Mononuclear cell (primary cell): ENCODE measurements around the gene OR8H2. TPM values are rescaled to one million over a fixed set of nuclear protein-coding genes. Genes with fewer than 3 reads are reported as not detected.
"Not testable (repeated sequence)": the region's sequence is repeated elsewhere in the genome, so short reads cannot be mapped to it uniquely, and the experiment has no call there.

Experiments
- H3K27me3 ChIP-seq: 2 replicates; pipeline ENCODE4 v1.6.0; 2011; ENCODE audit warnings: low read length, control low read depth; ENCODE audit not compliant: insufficient read depth
- H3K4me1 ChIP-seq: 2 replicates; pipeline ENCODE4 v1.5.1; 2011; ENCODE audit warnings: mild to moderate bottlenecking, low read length, control low read depth; ENCODE audit not compliant: insufficient read depth
- H3K4me3 ChIP-seq: 2 replicates; pipeline ENCODE4 v1.5.1; 2011; ENCODE audit warnings: mild to moderate bottlenecking, low read length, moderate library complexity
- H3K9me3 ChIP-seq: 2 replicates; pipeline ENCODE4 v1.5.1; 2011; ENCODE audit warnings: low read depth, mild to moderate bottlenecking, control low read depth, low read length
- total RNA-seq: library from RNA; depleted of rRNA; stranded (reverse); fragments of >200 nt; gene quantifications from one replicate; pipeline ENCODE4 v1.2.3, GENCODE V29; 2012

OR8H2 gene, protein sequence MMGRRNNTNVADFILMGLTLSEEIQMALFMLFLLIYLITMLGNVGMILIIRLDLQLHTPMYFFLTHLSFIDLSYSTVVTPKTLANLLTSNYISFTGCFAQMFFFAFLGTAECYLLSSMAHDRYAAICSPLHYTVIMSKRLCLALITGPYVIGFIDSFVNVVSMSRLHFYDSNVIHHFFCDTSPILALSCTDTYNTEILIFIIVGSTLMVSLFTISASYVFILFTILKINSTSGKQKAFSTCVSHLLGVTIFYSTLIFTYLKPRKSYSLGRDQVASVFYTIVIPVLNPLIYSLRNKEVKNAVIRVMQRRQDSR
- not detected for total RNA-seq

DNA sequence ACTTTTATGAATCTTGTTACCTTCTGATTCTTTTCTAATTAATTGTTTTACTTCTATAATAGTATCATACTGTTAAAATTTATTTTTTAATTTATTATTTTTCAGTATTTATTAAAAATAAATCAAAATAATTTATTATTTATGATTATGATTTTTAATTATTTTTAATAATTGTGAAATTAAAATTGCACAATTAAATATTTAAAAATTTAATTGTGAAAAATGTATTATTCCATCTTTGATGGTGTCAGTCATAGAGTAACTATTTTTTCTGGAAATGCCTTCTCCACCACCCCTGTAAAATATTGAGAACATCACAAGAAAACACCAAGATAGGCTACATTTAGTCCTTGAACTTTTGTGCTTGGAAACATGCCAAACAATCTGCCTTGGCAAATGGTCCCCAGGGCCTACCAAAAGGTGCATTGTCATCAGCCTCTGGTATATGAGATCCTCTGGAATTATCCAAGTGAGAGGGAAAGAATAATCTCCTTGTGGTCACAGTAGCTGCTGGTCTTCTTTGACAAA is at the start of gene OR8H2:
TSS of gene OR8H2 (plus strand) at position 478 of the 528 bp plus-strand sequence. CDS start 1,356 bp downstream, outside the sequence.
- Histone ChIP-seq H3K27me3 (no peaks in the 10 kb centered on the region), H3K9me3 (no peaks in the 10 kb centered on the region), H3K4me1 (no peaks in the 10 kb centered on the region), H3K4me3 (no peak within 1 kb of the TSS)

DNA sequence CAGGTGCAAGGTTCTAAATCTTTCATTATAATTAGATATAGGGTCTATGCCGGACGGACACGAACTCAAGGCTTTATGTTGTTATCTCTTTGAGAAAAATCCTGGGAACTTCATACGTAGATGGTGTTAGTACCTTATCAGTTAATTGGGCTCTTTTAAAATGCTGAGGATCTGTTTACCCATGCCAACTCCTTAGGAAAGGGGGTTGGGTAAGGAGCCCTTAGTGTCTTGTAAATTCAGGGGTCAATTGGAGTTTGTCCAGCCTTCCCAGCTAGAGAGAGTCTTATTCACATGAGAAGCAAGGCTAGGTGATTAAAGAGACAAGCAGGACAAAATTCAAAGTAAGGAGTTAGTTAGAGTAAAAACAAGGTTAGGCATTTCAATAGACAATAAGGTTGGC is 47.1 kb upstream of the OR8H2 start:
- H3K4me1 ChIP-seq, H3K9me3 ChIP-seq, H3K4me3 ChIP-seq, H3K27me3 ChIP-seq: not testable (repeated sequence)

DNA sequence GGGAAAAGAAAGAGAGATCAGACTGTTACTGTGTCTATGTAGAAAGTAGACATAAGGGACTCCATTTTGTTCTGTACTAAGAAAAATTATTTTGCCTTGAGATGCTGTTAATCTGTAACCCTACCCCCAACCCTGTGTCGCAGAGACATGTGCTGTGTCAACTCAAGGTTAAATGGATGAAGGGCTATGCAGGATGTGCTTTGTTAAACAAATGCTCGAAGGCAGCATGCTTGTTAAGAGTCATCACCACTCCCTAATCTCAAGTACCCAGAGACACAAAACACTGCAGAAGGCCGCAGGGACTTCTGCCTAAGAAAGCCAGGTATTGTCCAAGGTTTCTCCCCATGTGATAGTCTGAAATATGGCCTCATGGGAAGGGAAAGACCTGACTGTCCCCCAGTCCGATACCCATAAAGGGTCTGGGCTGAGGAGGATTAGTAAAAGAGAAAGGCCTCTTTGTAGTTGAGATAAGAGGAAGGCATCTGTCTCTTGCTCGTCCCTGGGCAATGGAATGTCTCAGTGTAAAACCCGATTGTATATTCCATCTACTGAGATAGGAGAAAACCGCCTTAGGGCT is 45.7 kb upstream of the OR8H2 start:
- not testable (repeated sequence) for H3K27me3 ChIP-seq, H3K4me1 ChIP-seq, H3K9me3 ChIP-seq, H3K4me3 ChIP-seq

DNA sequence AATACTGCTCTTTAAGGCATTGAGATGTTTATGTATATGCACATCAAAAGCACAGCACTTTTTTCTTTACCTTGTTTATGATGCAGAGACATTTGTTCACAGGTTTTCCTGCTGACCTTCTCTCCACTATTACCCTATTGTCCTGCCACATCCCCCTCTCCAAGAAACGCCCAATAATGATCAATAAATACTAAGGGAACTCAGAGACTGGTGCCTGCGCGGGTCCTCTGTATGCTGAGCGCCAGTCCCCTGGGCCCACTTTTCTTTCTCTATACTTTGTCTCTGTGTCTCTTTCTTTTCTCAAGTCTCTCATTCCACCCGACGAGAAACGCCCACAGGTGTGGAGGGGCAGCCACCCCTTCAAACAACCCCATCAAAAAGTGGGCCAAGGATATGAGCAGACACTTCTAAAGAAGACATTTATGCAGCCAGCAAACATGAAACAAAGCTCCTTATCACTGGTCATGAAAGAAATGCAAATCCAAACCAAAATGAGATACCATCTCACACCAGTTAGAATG is 45.2 kb upstream of the OR8H2 start:
- H3K9me3 ChIP-seq, H3K4me3 ChIP-seq, H3K4me1 ChIP-seq, H3K27me3 ChIP-seq: not testable (repeated sequence)

DNA sequence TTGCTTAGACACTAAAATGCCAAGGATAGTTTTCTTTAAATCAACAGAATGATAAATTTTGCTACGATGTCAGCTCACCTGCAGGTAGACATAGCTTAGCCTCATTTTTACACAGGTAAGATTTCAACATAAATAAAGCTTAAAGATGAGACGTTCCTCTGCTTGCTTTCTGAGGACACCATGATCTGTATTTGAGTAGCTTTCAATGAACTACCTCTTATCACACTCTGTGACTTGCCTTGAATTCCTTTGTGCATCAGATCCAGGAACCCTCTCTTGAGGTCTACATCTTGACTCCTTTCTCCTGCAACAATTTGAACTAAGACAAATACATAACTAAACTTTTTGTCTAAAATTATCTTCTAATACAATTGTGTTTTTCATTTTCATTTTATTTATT is 36.5 kb upstream of the OR8H2 start:
- H3K4me1 ChIP-seq, result no peaks in the 10 kb centered on the region
- H3K4me3 ChIP-seq, result no peak overlapping the region
- H3K27me3 ChIP-seq, result no peaks in the 10 kb centered on the region
- H3K9me3 ChIP-seq, result peaks cover 9% of the 10 kb centered on the region

DNA sequence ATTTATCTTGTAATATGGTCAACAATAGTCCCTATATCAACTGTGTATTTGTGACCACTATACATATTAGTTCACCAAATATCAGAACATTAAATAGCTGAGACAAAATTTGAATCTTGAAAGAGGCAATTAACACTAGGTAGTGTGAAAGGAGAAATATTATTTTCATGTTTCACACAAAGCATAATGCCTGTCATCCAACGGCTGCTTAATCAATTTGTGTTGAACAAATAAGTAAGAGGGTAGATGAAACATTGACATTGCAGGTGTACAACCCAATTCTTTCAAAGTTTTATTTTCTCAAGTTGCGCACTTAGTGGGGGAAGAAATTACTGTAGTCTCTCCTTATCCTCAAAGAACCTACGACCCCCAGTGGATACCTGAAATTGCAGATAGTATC is 13.8 kb upstream of the OR8H2 start:
- Histone ChIP-seq H3K9me3 (no peaks in the 10 kb centered on the region), H3K4me3 (no peak overlapping the region)

DNA sequence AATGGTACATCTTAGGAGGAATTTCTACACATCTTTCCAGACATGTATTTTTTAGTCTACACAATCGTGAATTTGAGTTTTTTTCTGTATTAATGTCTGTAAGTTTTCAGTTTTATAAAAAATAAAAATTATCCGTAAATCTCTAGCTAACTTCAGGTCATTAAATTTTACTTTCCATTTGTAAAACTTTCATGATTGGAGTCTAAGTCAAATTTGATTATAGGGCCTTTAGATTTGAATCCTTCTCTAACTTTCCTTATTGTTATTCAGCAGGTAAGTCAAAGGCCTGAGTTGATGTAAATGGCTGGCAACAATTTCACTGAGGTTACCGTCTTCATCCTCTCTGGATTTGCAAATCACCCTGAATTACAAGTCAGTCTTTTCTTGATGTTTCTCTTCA is 10.5 kb upstream of the OR8H2 start, which contains the start of gene OR8I2:
TSS of gene OR8I2 (plus strand) at position 301 of the 400 bp plus-strand sequence. CDS start at position 301, 0 bp downstream.
- no peaks in the 10 kb centered on the region for H3K9me3 ChIP-seq
- no peaks in the 10 kb centered on the region for H3K4me1 ChIP-seq
- no peak within 1 kb of the TSS for H3K4me3 ChIP-seq
- H3K27me3 ChIP-seq, result no peaks in the 10 kb centered on the region

More for the DNA sequence above, 13.8 kb upstream of the OR8H2 start:
- H3K27me3 ChIP-seq, result no peaks in the 10 kb centered on the region
- no peaks in the 10 kb centered on the region for H3K4me1 ChIP-seq

DNA sequence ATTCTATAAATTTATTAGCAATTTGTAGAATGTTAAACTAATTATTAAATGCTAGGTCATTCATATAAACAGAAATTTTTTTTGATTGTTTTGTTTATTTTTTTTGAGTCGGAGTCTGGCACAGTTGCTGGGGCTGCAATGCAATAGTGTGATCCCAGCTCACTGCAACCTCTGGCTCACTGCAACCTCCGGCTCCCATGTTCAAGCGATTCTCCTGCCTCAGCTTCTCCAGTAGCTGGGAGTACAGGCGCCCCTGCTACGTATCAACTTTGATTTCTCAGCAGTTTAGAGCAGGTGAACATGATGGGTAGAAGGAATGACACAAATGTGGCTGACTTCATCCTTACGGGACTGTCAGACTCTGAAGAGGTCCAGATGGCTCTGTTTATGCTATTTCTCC is 18.6 kb downstream of the OR8H2 start, which contains the start of gene OR8H3:
TSS of gene OR8H3 (plus strand) at position 301 of the 400 bp plus-strand sequence. CDS start at position 301, 0 bp downstream.
- H3K4me3 ChIP-seq, result no peak within 1 kb of the TSS
- H3K9me3 ChIP-seq, result no peaks in the 10 kb centered on the region
- H3K4me1 ChIP-seq, result no peaks in the 10 kb centered on the region
- H3K27me3 ChIP-seq, result no peaks in the 10 kb centered on the region

DNA sequence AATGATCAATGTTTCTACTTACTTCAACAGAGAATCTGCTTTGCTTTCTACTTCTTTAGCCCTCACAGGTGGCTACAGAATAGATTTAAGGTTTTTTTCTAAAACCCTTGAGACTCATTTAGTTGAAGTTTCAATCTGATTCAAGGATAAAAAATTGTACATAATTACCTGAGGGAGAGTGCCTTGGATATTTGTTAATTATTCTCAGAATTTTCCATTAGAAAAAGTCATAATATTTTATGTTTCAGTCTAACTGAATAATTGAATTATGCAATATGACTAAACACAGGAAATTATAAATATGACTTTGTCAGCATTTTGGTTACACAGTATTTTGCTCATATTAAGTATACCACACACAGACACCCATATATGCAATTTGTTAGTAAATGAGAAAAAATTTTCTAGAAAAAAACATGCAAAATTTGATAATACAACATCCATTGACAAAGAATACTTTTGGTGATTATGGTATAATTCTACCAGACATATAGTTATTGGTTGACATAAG is 36.7 kb downstream of the OR8H2 start, which contains the start of gene OR8J3:
TSS of gene OR8J3 (minus strand) at position 51 of the 511 bp plus-strand sequence. CDS start 2,483 bp downstream, outside the sequence.
- no peaks in the 10 kb centered on the region for H3K9me3 ChIP-seq
- no peaks in the 10 kb centered on the region for H3K27me3 ChIP-seq
- H3K4me3 ChIP-seq, result no peak within 1 kb of the TSS
- no peaks in the 10 kb centered on the region for H3K4me1 ChIP-seq

DNA sequence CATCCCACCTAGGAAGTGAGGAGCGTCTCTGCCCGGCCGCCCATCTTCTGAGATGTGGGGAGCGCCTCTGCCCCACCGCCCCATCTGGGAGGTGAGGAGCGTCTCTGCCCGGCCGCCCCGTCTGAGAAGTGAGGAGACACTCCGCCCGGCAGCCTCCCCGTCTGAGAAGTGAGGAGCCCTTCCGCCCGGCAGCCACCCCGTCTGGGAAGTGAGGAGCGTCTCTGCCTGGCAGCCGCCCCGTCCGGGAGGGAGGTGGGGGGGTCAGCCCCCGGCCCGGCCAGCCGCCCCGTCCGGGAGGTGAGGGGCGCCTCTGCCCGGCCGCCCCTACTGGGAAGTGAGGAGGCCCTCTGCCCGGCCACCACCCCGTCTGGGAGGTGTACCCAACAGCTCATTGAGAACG is 40.2 kb downstream of the OR8H2 start:
- H3K4me3 ChIP-seq, H3K9me3 ChIP-seq, H3K27me3 ChIP-seq, H3K4me1 ChIP-seq: not testable (repeated sequence)

DNA sequence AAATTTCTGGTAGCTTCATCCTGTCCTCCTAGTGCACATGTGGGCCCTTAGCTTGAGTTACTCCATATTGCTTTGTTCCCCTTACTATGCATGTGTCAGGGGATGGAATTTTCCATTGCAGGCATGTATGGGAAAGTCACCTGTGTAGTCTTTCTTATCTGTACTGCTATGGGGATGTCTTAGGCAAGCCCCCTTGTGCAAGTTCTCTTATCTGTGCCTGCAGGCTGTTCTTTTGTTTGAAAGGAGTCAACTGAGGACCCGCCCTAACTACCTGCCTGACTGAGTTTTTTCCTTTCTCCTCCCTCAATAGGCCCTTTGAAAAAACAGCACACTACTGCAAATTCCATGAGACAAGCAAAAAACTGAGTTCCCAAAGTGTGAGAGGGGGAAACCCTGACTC is 47.9 kb downstream of the OR8H2 start:
- Histone ChIP-seq H3K27me3 (no peaks in the 10 kb centered on the region), H3K9me3 (peaks cover 12% of the 10 kb centered on the region), H3K4me3 (no peak overlapping the region), H3K4me1 (no peaks in the 10 kb centered on the region)

DNA sequence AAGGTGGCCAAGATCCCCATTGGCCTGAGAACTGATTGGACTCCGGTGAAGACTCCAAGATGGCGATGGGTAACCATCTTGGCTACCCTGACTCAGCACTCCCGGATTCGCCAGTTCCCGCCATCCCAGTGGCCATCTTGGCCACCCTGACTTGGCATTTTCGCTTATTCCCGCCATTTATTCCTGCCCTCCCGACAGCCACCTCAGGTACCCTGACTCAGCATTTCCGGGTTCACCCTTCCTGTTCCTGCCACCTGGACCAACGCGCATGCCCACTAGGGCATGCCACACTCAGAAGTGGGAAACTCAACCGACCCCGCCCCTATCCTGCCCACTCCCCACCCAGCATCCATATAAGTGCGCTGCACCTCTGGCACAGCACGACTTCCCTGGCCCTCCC is 48.8 kb downstream of the OR8H2 start:
- H3K4me1 ChIP-seq, result no peaks in the 10 kb centered on the region
- no peaks in the 10 kb centered on the region for H3K27me3 ChIP-seq
- no peak overlapping the region for H3K4me3 ChIP-seq
- H3K9me3 ChIP-seq, result peaks cover 18% of the 10 kb centered on the region
